GM12873 (cell line): ENCODE measurements around the gene KLK3.

ENCODE experiments used
- CTCF ChIP-seq: IDR thresholded peaks from 2 replicates; pipeline ENCODE4 v1.5.1; 2012; ENCODE audit warnings: low read depth, mild to moderate bottlenecking, moderate library complexity, low read length, control low read depth; ENCODE audit not compliant: insufficient read depth; ENCODE audit errors: missing control alignments

The KLK3 gene

DNA sequence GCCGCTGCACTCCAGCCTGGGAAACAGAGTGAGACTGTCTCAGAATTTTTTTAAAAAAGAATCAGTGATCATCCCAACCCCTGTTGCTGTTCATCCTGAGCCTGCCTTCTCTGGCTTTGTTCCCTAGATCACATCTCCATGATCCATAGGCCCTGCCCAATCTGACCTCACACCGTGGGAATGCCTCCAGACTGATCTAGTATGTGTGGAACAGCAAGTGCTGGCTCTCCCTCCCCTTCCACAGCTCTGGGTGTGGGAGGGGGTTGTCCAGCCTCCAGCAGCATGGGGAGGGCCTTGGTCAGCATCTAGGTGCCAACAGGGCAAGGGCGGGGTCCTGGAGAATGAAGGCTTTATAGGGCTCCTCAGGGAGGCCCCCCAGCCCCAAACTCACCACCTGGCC, 18.3 kb downstream of the KLK3 start, which contains the start of gene KLK2:
Gene KLK2, plus strand, starts transcription at position 384 of the 400 bp plus-strand sequence. CDS start 35 bp downstream, outside the sequence.
- TF ChIP-seq CTCF: no peak

- no peak for TF ChIP-seq CTCF
Observed at GRCh38 chr19:50874211-50874610, 19.5 kb downstream of the KLK3 start.

DNA sequence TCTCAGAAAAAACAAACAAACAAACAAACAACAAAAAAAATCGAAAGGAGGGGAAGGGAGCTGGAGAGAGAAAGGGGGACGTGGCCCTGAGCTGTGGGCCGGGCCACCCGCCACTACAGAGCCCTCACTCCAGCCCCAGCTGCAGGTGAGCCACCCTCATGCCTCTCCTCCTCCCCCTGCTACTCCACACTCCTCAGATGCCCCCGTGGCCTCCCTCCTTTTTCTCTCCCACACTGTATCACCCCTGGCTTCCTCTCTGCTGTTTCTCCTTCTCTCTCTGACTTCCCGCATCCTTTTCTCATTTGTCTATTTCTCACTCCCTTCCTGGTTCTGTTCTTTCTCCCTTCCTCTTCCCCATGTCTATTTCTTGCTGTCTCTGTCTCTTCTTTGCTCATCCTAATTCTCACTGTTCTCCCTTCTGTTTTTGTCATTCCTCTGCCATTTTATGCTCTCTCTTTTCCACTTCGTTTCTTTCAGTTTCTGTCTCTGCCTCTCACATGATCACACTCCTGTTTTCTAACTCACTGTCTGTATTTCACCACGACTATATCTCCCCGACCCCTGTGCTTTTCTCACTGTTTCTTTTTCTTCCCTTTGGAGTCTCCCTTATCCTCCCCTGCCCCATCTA, 21.2 kb downstream of the KLK3 start:
- no peak for TF ChIP-seq CTCF

GRCh38 chr19:50876456-50876855, 21.7 kb downstream of the KLK3 start:
- no peak for TF ChIP-seq CTCF

- no peak for TF ChIP-seq CTCF
Observed at GRCh38 chr19:50877338-50877737, 22.6 kb downstream of the KLK3 start.

DNA sequence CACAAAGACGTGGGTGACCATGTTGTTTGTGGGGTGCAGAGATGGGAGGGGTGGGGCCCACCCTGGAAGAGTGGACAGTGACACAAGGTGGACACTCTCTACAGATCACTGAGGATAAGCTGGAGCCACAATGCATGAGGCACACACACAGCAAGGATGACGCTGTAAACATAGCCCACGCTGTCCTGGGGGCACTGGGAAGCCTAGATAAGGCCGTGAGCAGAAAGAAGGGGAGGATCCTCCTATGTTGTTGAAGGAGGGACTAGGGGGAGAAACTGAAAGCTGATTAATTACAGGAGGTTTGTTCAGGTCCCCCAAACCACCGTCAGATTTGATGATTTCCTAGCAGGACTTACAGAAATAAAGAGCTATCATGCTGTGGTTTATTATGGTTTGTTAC, 24.1 kb downstream of the KLK3 start:
- no peak for TF ChIP-seq CTCF

DNA sequence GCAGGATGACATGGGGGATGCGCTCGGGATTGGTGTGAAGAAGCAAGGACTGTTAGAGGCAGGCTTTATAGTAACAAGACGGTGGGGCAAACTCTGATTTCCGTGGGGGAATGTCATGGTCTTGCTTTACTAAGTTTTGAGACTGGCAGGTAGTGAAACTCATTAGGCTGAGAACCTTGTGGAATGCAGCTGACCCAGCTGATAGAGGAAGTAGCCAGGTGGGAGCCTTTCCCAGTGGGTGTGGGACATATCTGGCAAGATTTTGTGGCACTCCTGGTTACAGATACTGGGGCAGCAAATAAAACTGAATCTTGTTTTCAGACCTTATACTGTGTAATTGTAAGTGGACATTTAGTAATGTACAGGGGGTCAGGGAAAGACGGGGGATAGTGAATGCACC, 25.5 kb downstream of the KLK3 start:
- TF ChIP-seq CTCF: no peak
